GM20000 (cell line): Measurements from ENCODE around the gene ZNF679.
"Not testable (repeated sequence)": the region's sequence is repeated elsewhere in the genome, so short reads cannot be mapped to it uniquely, and the experiment has no call there.

Experiments
- DNase-seq: peaks from one replicate; pipeline ENCODE4 v3.0.0; 2012; ENCODE audit warnings: low spot score
- CTCF ChIP-seq: IDR thresholded peaks from 2 replicates; pipeline ENCODE4 v1.5.1; 2012; ENCODE audit warnings: mild to moderate bottlenecking, control low read depth; ENCODE audit errors: extremely low read depth, missing control alignments

The ZNF679 gene

DNA sequence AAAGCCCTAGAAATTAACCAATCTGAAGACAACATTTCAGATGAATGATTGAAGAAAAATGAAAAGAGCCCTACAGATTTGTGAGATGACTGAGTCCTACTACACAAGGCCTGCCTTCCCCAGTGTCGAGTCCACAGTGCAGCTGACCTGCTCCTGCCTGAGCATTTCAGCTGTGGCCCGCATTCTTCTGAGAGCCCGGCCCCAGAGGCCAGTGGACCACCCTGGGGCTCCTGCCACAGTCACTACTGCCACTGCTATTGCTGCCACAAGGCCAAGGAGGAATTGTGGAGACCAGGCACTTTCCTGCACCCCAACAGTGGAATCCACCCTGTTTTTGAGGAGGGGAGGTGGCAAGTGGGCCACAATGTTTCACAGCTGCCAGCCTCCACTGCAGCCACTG, 40.9 kb upstream of the ZNF679 start:
- TF ChIP-seq CTCF, result no peak
- DNase-seq, result no peak

DNA sequence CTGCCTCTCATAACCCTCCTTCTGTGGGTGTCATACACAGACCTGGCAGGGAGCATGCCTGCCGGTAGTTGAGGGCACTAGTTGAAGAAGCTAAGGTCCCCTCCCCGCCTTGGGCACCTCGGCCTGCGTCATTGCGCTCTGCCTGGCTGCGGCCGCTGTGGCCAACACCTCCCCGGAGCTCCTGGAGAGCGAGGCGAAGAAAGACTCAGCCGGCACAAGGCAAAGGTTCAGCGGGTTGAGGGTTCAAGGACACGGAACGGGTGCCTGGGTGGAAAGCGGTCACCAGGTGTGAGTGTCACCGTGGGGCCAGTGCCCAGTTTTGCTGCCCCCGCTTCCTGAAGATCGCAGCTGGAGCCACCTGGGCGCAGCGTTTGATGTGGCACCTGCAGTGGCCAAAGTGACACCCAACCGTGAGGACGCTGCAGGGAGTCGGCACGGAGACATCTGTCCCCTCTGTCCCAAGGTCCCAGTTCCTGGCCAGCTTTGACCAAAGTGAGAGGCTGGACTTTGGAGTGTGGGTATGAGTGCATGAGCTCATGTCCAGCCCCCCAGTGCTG, 36.0 kb upstream of the ZNF679 start:
- no peak for TF ChIP-seq CTCF
- no peak for DNase-seq

DNA sequence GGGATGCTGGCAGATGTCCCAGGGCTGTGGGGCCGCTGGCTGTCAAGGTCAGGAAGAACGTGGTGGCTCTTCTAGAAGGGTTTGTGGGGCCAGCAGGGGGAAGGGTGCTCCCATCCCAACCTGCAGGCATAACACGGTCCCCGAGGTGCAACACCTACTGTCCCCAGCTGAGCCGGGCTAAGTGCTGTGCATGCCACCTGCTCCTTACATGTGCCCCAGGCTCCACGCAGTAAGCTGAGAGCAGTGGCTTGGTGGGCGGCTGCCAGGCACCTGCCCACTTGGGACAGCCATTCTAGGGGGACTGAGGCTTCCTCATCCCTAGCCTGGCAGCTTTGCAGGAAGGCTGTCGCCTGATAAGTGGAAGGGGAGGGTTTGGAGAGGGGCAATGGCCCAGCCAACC, 35.5 kb upstream of the ZNF679 start:
- no peak for TF ChIP-seq CTCF
- no peak for DNase-seq

- no peak for DNase-seq
- TF ChIP-seq CTCF, result no peak
These were observed 21.4 kb upstream of the ZNF679 start, which contains the start of gene ZNF735 for GRCh38 chr7:64206903-64207302. TSS of gene ZNF735 (plus strand) at chr7:64207203. CDS start at chr7:64207203, 0 bp downstream.

GRCh38 chr7:64219710-64220298, 8.5 kb upstream of the ZNF679 start:
- not testable (repeated sequence) for DNase-seq

DNA sequence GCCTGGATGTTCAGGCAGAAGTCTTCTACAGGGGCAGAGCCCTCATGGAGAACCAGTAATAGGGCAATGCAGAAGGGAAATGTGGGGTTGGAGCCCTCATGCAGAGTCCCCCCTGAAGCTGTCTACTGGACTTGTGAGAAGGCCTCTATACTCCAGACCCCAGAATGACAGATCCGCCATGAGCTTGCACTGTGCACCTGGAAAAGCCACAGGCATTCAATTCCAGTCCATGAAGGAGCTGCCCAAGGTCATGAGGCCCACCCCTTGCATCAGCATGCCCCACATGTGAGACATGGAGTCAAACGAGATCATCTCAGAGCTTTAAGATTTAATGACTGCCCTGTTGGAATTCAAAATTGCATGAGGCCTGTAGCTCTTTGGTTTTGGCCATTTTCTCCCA, 4.9 kb upstream of the ZNF679 start:
- no peak for DNase-seq
- TF ChIP-seq CTCF, result no peak

DNA sequence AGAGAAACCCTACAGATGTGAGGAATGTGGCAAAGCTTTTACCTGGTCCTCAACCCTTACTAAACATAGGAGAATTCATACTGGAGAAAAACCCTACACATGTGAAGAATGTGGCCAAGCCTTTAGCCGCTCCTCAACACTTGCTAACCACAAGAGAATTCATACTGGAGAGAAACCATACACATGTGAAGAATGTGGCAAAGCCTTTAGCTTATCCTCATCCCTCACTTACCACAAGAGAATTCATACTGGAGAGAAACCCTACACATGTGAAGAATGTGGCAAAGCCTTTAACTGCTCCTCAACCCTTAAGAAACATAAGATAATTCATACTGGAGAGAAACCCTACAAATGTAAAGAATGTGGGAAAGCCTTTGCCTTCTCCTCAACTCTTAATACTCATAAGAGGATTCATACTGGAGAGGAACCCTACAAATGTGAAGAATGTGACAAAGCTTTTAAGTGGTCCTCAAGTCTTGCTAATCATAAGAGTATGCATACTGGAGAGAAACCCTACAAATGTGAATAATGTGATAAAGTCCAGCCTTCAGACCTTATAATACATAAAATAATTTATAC, 38.2 kb downstream of the ZNF679 start:
- TF ChIP-seq CTCF, result no peak
- no peak for DNase-seq

DNA sequence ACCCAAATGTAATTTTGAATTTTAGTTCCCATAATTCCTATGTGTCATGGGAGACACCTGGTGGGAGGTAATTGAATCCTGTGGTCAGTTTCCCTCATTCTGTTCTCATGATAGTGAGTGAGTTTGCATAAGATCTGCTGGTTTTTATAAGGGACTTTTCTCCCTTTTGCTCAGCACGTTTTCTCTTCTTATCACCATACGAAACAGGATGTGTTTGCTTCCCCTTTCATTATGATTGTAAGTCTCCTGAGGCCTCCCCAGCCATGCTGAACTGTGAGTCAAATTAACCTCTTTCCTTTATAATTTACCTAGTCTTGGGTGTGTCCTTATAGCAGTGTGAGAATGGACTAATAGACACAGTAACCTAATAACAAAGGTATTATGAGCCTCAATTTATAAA, 49.4 kb downstream of the ZNF679 start:
- DNase-seq, result no peak

More for the DNA sequence above, 49.4 kb downstream of the ZNF679 start:
- no peak for TF ChIP-seq CTCF
